Fibroblast of skin of abdomen (primary cell): ENCODE measurements around the gene RAC2.
"Not testable (repeated sequence)": the region's sequence is repeated elsewhere in the genome, so short reads cannot be mapped to it uniquely, and the experiment has no call there.

Source experiments
- DNase-seq: peaks from one replicate; pipeline ENCODE4 v3.0.0-alpha.2; 2013

Gene RAC2

GRCh38 chr22:37233751-37234631, 10.1 kb downstream of the RAC2 start:
- DNase-seq: no peak

GRCh38 chr22:37233371-37233750, 10.7 kb downstream of the RAC2 start:
- not testable (repeated sequence) for DNase-seq

GRCh38 chr22:37232140-37232998, 11.7 kb downstream of the RAC2 start:
- DNase-seq: no peak

GRCh38 chr22:37231406-37232139, 12.5 kb downstream of the RAC2 start:
- no peak for DNase-seq

GRCh38 chr22:37230673-37231405, 13.2 kb downstream of the RAC2 start:
- no peak for DNase-seq

- peak; percentile 71 for DNase-seq
Measured at GRCh38 chr22:37229805-37230672, 14.0 kb downstream of the RAC2 start.

- peak; percentile 79 for DNase-seq
Measured at GRCh38 chr22:37229012-37229804, 14.9 kb downstream of the RAC2 start.

- DNase-seq: peak; percentile 80
Measured at GRCh38 chr22:37228106-37229011, 15.7 kb downstream of the RAC2 start.

GRCh38 chr22:37226514-37226913, 17.6 kb downstream of the RAC2 start:
- no peak for DNase-seq

GRCh38 chr22:37226087-37226486, 18.0 kb downstream of the RAC2 start:
- no peak for DNase-seq

GRCh38 chr22:37225481-37225880, 18.6 kb downstream of the RAC2 start:
- no peak for DNase-seq

GRCh38 chr22:37224757-37225420, 19.2 kb downstream of the RAC2 start:
- DNase-seq: no peak

- no peak for DNase-seq
Measured at GRCh38 chr22:37223965-37224551, 20.0 kb downstream of the RAC2 start.

- no peak for DNase-seq
Measured at GRCh38 chr22:37222440-37222971, 21.6 kb downstream of the RAC2 start.

GRCh38 chr22:37221424-37222333, 22.4 kb downstream of the RAC2 start:
- no peak for DNase-seq

GRCh38 chr22:37220543-37220981, 23.5 kb downstream of the RAC2 start:
- peak; percentile 21 for DNase-seq

- no peak for DNase-seq
Measured at GRCh38 chr22:37219533-37219932, 24.5 kb downstream of the RAC2 start.
